Nephron (organoid): Measurements from ENCODE around the gene MAML1.

Source experiments
- H3K27ac Mint-ChIP-seq, 3 experiments: 2 replicates each; pipeline ENCODE4 v1.8.0; 2020; ENCODE audit warnings: mixed read lengths in 3 of 3, mild to moderate bottlenecking in 2 of 3, moderate library complexity in 1 of 3
- H3K27me3 Mint-ChIP-seq: 2 replicates; pipeline ENCODE4 v1.8.0; 2021; ENCODE audit warnings: low read depth, mild to moderate bottlenecking, moderate library complexity, mixed read lengths
- H3K36me3 Mint-ChIP-seq: 2 replicates; pipeline ENCODE4 v1.8.0; 2020; ENCODE audit warnings: low read depth, mixed read lengths
- H3K4me1 Mint-ChIP-seq: 2 replicates; pipeline ENCODE4 v1.8.0; 2020; ENCODE audit warnings: mixed read lengths
- H3K4me3 Mint-ChIP-seq, 3 experiments: 2 replicates each; pipeline ENCODE4 v1.8.0; 2020; ENCODE audit warnings: mild to moderate bottlenecking in 3 of 3, mixed read lengths in 3 of 3, moderate library complexity in 2 of 3
- H3K9me3 Mint-ChIP-seq: 2 replicates; pipeline ENCODE4 v1.8.0; 2020; ENCODE audit warnings: mixed read lengths
- TF ChIP-seq, protein P1 (sequence below), 3 experiments: fragments of 200-600 bp; sonication (generic); IDR thresholded peaks; one replicate each; pipeline ENCODE4 v1.5.0; 2021; ENCODE audit warnings: antibody characterized with exemption in 3 of 3; ENCODE audit not compliant: unreplicated experiment in 3 of 3

MAML1 gene

DNA sequence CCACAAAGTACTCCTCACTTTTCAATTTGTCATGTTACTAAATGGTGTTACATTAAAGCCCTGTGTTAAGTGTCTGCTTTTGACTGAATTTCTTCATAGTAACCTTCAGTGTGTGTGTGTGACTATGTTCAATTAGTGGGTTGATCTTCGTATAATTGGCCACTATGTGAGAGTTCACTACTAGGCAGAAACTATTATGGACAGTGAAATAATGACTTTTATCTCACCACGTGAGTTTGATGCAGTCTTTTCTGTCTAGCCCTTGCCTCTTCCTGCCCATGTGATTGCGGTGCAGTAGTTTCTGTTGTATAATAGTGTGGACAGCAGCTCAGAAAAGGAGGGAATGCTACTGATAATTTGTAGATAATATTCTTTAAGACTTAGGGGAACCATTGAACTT lies 1.8 kb upstream of the MAML1 start:
- H3K4me3 Mint-ChIP-seq, result peak overlapping the region in 1 of 3 experiments; percentile 62
- H3K36me3 Mint-ChIP-seq, result peaks cover 52% of the 10 kb centered on the region
- H3K9me3 Mint-ChIP-seq, result no peaks in the 10 kb centered on the region
- peak overlapping the region; percentile 34 to 83 (median 72) for H3K27ac Mint-ChIP-seq
- peaks cover 12% of the 10 kb centered on the region for H3K4me1 Mint-ChIP-seq
- TF ChIP-seq, protein P1, sequence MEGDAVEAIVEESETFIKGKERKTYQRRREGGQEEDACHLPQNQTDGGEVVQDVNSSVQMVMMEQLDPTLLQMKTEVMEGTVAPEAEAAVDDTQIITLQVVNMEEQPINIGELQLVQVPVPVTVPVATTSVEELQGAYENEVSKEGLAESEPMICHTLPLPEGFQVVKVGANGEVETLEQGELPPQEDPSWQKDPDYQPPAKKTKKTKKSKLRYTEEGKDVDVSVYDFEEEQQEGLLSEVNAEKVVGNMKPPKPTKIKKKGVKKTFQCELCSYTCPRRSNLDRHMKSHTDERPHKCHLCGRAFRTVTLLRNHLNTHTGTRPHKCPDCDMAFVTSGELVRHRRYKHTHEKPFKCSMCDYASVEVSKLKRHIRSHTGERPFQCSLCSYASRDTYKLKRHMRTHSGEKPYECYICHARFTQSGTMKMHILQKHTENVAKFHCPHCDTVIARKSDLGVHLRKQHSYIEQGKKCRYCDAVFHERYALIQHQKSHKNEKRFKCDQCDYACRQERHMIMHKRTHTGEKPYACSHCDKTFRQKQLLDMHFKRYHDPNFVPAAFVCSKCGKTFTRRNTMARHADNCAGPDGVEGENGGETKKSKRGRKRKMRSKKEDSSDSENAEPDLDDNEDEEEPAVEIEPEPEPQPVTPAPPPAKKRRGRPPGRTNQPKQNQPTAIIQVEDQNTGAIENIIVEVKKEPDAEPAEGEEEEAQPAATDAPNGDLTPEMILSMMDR (IDR thresholded peaks at IDR 0.05; ENCODE audit: unreplicated experiment in 3 of 3), result no peak
- no peaks in the 10 kb centered on the region for H3K27me3 Mint-ChIP-seq

DNA sequence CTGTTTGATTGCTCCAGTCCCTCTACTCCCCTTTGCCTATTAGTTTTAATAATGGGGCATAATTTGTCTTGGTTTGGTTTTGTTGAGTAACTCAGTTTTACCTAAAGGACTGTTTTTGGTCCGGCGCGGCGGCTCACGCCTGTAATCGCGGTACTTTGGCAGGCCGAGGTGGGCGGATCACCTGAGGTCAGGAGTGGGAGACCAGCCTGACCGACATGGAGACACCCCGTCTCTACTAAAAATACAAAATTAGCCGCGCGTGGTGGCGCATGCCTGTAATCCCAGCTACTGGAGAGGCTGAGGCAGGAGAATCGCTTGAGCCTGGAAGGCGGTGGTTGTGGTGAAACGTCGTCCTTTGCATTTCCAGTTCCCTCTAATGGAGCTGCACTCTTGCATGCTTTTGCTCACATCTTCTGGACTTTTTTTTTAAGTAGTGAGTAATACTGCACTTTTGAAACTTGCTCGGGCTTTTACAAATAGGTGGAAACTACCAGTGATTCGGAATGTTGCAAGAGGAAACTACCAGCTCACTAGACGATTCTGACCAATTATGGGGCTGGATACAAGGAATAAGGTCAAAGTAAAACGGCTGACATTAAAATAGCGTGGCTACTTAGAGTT lies 721 bp upstream of the MAML1 start:
- Mint-ChIP-seq H3K4me1 (peaks cover 13% of the 10 kb centered on the region), H3K27me3 (no peaks in the 10 kb centered on the region)
- TF ChIP-seq, protein P1 (IDR thresholded peaks at IDR 0.05; ENCODE audit: unreplicated experiment in 3 of 3), result no peak

DNA sequence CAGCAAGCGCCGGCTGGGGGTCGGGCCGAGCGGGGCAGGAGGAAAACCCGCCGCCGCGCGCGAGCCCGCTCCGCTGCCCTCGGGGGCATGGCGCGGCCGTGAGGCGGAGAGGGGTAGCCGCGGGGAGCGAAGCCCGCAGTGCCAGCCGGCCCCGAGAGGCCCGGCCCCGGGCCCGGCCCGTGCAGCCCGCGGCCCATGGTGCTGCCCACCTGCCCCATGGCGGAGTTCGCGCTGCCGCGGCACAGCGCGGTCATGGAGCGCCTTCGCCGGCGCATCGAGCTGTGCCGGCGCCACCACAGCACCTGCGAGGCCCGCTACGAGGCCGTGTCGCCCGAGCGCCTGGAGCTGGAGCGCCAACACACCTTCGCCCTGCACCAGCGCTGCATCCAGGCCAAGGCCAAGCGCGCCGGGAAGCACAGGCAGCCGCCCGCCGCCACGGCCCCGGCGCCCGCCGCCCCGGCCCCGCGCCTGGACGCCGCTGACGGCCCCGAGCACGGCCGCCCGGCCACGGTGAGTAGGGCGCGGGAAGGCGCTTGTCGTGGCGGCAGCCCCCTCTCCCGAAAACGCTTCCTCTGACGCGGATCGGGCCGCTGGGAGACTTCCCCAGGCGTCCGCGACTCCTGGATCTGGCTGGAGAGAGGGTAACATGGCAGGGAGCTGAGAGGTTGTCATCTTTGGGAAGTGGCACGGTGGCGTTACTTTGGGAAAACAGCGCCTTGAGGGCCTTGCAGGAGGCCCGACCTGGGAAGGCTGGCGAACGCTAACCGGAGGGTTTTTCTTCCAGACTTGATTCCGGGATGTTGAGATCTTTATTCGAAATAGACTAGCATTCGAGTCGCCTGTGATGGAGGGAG lies 523 bp downstream of the MAML1 start:
- H3K27me3 Mint-ChIP-seq, result no peaks in the 10 kb centered on the region
- TF ChIP-seq, protein P1 (IDR thresholded peaks at IDR 0.05; ENCODE audit: unreplicated experiment in 3 of 3), result no peak
- H3K9me3 Mint-ChIP-seq, result no peaks in the 10 kb centered on the region
- peaks cover 20% of the 10 kb centered on the region for H3K4me1 Mint-ChIP-seq
- H3K36me3 Mint-ChIP-seq, result peaks cover 40% of the 10 kb centered on the region
- peak overlapping the region; percentile 96 to 100 (median 99) for H3K4me3 Mint-ChIP-seq
- peak overlapping the region; percentile 98 to 100 (median 99) for H3K27ac Mint-ChIP-seq

More for the DNA sequence above, 721 bp upstream of the MAML1 start:
- H3K9me3 Mint-ChIP-seq, result no peaks in the 10 kb centered on the region
- peak overlapping the region; percentile 83 to 86 (median 84) for H3K4me3 Mint-ChIP-seq
- H3K36me3 Mint-ChIP-seq, result peaks cover 42% of the 10 kb centered on the region
- H3K27ac Mint-ChIP-seq, result peak overlapping the region; percentile 83 to 92 (median 89)

DNA sequence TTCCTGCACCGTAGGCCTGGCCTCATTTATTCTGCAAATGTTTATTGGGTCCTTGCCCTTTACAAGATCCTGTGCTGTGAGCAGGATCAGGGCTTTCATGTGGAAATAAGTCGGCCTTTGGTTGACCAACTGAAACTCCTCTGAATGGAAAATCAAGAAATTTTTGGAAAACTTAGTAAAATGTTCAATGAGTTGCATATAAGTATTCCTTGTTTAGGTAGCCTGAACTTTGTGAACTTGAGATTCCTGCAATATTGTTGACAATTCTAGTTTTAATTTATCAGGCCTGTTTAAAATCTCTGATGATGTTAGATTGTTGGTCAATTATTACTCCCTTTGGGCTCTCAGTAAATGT lies 1.1 kb downstream of the MAML1 start:
- Mint-ChIP-seq H3K4me3 (peak overlapping the region; percentile 96 to 100 (median 99)), H3K36me3 (peaks cover 40% of the 10 kb centered on the region), H3K27ac (peak overlapping the region; percentile 98 to 100 (median 99)), H3K27me3 (no peaks in the 10 kb centered on the region), H3K4me1 (peaks cover 26% of the 10 kb centered on the region), H3K9me3 (no peaks in the 10 kb centered on the region)
- TF ChIP-seq, protein P1 (IDR thresholded peaks at IDR 0.05; ENCODE audit: unreplicated experiment in 3 of 3), result no peak

DNA sequence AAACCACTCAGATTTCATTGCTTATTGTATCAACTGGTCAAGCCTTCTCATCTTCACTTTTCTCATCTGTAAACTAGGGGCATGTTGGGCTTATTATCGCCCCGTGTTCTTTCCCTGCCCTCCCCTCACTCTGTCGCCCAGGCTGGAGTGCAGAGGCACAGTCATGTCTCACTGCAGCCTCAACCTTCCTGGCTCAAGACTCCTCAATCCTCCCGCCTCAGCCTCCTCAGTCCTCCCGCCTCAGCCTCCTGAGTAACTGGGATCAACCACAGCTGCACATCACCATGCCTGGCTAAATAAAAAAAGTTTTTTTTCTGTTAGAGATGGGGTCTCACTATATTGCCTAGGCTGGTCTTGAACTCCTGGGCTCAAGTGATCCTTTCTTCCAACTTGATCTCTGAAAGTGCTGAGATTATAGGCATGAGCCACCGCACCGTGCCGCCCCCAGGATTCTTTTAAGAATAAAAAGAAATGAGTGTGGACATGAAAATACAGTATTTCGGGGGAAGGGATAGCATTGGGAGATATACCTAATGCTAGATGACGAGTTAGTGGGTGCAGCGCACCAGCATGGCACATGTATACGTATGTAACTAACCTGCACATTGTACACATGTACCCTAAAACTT lies 2.0 kb downstream of the MAML1 start:
- H3K27ac Mint-ChIP-seq, result peak overlapping the region; percentile 98 to 100 (median 99)
- peaks cover 42% of the 10 kb centered on the region for H3K36me3 Mint-ChIP-seq
- H3K4me3 Mint-ChIP-seq, result peak overlapping the region; percentile 96 to 100 (median 99)
- TF ChIP-seq, protein P1 (IDR thresholded peaks at IDR 0.05; ENCODE audit: unreplicated experiment in 3 of 3), result no peak
- H3K27me3 Mint-ChIP-seq, result no peaks in the 10 kb centered on the region
- H3K9me3 Mint-ChIP-seq, result no peaks in the 10 kb centered on the region
- H3K4me1 Mint-ChIP-seq, result peaks cover 26% of the 10 kb centered on the region
